ENCODE results near the gene WDTC1. TPM values are rescaled to one million over a fixed set of nuclear protein-coding genes. Genes with fewer than 3 reads are reported as not detected.
A peak's percentile ranks its signal among the peaks of the same experiment; 100 is the strongest.

The WDTC1 gene
- total and polyA plus RNA-seq, 9 of the 15 experiments (the other 6 are each of a cell fraction or from before 2014, with no cell fraction given): 0.18 to 32.3 (median 8.8) TPM

DNA sequence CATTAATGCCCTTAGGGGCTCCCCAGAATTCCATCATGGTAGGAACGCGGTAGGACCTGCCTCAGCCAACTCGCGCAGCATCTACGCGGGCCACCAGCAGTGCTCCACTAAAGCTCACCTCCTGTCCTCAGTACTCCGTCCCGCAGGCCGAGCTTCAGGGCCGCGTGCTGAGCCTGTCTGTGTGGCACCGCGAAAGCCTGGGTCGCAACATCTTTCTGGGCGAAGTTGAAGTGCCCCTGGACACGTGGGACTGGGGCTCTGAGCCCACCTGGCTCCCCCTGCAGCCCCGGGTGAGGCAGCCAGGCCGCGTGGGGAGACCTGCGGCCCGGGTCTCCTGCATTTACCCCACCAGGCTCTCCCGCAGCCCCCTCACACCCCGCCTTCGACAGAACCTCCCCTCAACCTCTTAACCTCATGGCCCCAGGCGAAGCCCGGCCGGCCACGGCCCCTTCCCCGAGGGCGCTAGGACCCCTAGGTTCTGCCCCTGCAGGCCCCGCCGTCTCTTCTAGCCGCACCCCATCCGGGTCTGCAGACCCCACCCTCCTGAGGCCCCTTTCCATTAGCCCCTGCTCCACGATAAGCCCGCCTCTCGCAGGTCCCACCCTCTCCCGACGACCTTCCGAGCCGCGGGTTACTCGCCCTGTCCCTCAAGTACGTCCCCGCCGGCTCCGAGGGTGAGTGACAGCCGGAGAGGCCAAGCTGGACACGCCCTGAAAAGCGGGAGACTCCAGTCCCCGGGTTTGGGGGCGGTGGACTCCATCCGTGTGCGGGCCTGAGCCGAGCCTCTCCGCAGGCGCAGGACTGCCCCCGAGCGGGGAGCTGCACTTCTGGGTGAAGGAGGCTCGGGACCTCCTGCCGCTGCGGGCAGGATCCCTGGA, 116.5 kb downstream of the WDTC1 start (continued):
- no peak for TF ChIP-seq RHOXF2B (CRISPR knock-in tag; conservative IDR thresholded peaks at IDR 0.05)
- TF ChIP-seq NRF1 (conservative IDR thresholded peaks at IDR 0.05 in 1 of 2, IDR thresholded peaks at IDR 0.05 in 1 of 2): peak; percentile 84 to 86
- TF ChIP-seq SNRNP70 (optimal IDR thresholded peaks at IDR 0.05; ENCODE audit: low read depth, low read length): no peak
- no peak for TF ChIP-seq CBX5 (IDR thresholded peaks at IDR 0.05; ENCODE audit: borderline replicate concordance, low read depth)
- no peak for TF ChIP-seq BRCA1 (IDR thresholded peaks at IDR 0.05)
- no peak; the same call in 1 of the 2 replicates for TF ChIP-seq BRCA1 (CRISPR knock-in tag; IDR thresholded peaks at IDR 0.05)
- TF ChIP-seq, protein P1, sequence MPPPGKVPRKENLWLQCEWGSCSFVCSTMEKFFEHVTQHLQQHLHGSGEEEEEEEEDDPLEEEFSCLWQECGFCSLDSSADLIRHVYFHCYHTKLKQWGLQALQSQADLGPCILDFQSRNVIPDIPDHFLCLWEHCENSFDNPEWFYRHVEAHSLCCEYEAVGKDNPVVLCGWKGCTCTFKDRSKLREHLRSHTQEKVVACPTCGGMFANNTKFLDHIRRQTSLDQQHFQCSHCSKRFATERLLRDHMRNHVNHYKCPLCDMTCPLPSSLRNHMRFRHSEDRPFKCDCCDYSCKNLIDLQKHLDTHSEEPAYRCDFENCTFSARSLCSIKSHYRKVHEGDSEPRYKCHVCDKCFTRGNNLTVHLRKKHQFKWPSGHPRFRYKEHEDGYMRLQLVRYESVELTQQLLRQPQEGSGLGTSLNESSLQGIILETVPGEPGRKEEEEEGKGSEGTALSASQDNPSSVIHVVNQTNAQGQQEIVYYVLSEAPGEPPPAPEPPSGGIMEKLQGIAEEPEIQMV (tag; conservative IDR thresholded peaks at IDR 0.05; ENCODE audit: low read depth): no peak
- TF ChIP-seq CHD4 (IDR thresholded peaks at IDR 0.05; ENCODE audit: insufficient read depth, insufficient replicate concordance, low read depth, low read length, poor library complexity, severe bottlenecking): no peak
- no peak for TF ChIP-seq HNRNPH1 (optimal IDR thresholded peaks at IDR 0.05; ENCODE audit: low read depth, low read length)
- TF ChIP-seq ZKSCAN1 (IDR thresholded peaks at IDR 0.05; ENCODE audit: low read depth, low read length): no peak
- TF ChIP-seq SAFB2 (IDR thresholded peaks at IDR 0.05; ENCODE audit: borderline replicate concordance, low read depth, low read length, severe bottlenecking): no peak
- TF ChIP-seq, protein P2, sequence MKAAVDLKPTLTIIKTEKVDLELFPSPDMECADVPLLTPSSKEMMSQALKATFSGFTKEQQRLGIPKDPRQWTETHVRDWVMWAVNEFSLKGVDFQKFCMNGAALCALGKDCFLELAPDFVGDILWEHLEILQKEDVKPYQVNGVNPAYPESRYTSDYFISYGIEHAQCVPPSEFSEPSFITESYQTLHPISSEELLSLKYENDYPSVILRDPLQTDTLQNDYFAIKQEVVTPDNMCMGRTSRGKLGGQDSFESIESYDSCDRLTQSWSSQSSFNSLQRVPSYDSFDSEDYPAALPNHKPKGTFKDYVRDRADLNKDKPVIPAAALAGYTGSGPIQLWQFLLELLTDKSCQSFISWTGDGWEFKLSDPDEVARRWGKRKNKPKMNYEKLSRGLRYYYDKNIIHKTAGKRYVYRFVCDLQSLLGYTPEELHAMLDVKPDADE (conservative IDR thresholded peaks at IDR 0.05; ENCODE audit: control insufficient read depth, low read depth, low read length): no peak
- TF ChIP-seq EWSR1 (IDR thresholded peaks at IDR 0.05; ENCODE audit: borderline replicate concordance, low read depth, partially characterized antibody): no peak
- TF ChIP-seq PHF21A (IDR thresholded peaks at IDR 0.05; ENCODE audit: borderline replicate concordance, low read depth): no peak
- TF ChIP-seq PURB (CRISPR knock-in tag; IDR thresholded peaks at IDR 0.05; ENCODE audit: low read depth): no peak
- TF ChIP-seq, protein P3, sequence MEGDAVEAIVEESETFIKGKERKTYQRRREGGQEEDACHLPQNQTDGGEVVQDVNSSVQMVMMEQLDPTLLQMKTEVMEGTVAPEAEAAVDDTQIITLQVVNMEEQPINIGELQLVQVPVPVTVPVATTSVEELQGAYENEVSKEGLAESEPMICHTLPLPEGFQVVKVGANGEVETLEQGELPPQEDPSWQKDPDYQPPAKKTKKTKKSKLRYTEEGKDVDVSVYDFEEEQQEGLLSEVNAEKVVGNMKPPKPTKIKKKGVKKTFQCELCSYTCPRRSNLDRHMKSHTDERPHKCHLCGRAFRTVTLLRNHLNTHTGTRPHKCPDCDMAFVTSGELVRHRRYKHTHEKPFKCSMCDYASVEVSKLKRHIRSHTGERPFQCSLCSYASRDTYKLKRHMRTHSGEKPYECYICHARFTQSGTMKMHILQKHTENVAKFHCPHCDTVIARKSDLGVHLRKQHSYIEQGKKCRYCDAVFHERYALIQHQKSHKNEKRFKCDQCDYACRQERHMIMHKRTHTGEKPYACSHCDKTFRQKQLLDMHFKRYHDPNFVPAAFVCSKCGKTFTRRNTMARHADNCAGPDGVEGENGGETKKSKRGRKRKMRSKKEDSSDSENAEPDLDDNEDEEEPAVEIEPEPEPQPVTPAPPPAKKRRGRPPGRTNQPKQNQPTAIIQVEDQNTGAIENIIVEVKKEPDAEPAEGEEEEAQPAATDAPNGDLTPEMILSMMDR (IDR thresholded peaks at IDR 0.05 in 2 of 3, conservative IDR thresholded peaks at IDR 0.05 in 1 of 3; ENCODE audit: insufficient read depth in 2 of 3, low read depth in 1 of 3, low read length in 3 of 3): peak; percentile 57 to 75 (median 58)
- TF ChIP-seq ZNF77 (CRISPR knock-in tag; IDR thresholded peaks at IDR 0.05): no peak
- 0 out of 2 replicates have a peak, but pooled peaks have one; percentile 27 for TF ChIP-seq MYNN (IDR thresholded peaks at IDR 0.05)
- no peak for TF ChIP-seq MYNN (CRISPR knock-in tag; IDR thresholded peaks at IDR 0.05)
- peak; percentile 26; the same call in 1 of the 2 replicates for TF ChIP-seq PHF8 (IDR thresholded peaks at IDR 0.05; ENCODE audit: borderline replicate concordance, low read length)
- TF ChIP-seq MTA1 (IDR thresholded peaks at IDR 0.05; ENCODE audit: borderline replicate concordance): no peak
- 0 out of 2 replicates have a peak, but pooled peaks have one; percentile 14 for TF ChIP-seq CREM (IDR thresholded peaks at IDR 0.05; ENCODE audit: low read depth)
- no peak for TF ChIP-seq SNIP1 (IDR thresholded peaks at IDR 0.05; ENCODE audit: low read depth)
- no peak for TF ChIP-seq ZNF408 (CRISPR knock-in tag; IDR thresholded peaks at IDR 0.05; ENCODE audit: low read depth)

Data from K562 (cell line).